HG03196 (cell line): ENCODE data around the gene HOMER1.
A peak's percentile ranks its signal among the peaks of the same experiment; 100 is the strongest.
"Not testable (repeated sequence)": the region's sequence is repeated elsewhere in the genome, so short reads cannot be mapped to it uniquely, and the experiment has no call there.

Source experiments
- ATAC-seq: cut with Tn5 transposase; IDR thresholded peaks from one replicate; pipeline ENCODE4 v1.9.1; 2021; ENCODE audit not compliant: unreplicated experiment

The HOMER1 gene

DNA sequence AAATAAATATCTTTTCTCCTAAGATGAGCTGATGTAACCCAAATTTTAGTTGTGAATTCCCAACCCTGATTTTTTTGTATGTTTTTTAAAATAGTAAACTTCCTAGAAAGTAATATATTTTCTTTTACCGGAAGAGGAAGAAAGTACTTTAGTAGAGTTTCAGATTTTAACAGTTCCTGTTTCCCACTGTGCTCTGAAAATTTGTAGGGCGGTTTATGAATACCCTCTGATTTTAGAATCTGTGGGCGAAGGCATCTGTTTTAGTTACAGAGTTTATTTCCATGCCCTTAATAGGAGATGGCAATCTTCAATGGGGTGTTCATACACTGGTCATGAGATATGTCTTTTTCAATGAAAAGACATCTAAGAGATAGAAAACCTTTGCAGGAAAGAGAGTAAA lies 3.7 kb upstream of the HOMER1 start:
- ATAC-seq, result no peak

DNA sequence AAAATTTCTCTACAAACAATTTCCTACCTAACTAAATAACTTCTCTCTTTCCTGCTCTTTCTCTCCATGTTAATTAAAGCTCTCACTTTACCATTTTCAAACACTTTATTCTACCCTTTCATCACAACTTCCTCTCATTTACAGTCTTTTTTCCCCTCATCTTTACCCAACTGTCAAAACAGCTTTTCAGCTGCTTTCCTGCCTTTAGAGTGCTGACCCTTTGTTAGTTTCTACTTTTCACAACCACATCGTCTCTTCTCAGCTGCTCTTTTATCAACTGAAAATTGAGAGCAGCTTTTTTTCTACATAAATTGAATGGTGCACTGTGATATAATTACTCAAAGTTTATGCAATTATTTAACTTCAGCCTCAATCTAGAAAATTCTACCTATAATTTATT lies 3.1 kb upstream of the HOMER1 start:
- ATAC-seq, result no peak

GRCh38 chr5:79516331-79516730 lies 2.4 kb upstream of the HOMER1 start:
- not testable (repeated sequence) for ATAC-seq

DNA sequence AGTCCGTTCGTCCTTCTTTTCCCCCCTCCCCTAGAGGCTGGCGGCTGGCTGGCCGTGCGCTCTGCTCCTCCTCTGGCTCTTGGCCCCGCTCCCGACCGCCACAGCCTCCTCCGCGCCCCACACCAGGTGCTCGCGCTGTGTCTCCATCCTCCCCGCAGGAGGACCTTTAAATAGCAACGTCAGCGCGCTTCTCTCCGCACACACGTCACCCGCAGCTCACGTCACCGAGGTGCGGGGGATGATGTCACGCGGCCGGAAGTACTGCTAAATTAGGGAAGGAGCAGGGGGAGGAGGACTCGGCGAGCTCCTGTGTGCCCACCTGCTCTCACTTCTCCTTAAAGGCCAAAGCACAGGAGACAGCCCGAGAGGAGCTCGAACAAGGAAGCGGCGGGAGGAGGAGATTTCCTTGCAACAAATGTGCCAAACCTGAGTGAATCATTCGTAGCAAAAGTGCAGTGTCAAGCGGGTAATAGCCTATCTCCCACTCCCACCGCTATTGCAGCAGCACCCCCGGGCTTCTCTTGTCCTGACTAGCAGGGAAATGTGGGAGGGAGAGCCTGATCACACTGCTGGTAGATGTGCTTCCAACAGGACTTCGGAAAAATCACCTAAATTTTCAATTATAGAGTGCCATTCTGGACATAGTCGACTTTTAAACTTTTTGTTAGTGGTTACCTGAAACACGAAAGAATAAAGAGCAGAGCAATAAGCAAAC lies 614 bp upstream of the HOMER1 start:
- peak; percentile 75 for ATAC-seq

- no peak for ATAC-seq
Observed at GRCh38 chr5:79513308-79513703, 628 bp downstream of the HOMER1 start.

- no peak for ATAC-seq
Observed at GRCh38 chr5:79512471-79513307, 1.2 kb downstream of the HOMER1 start.

- ATAC-seq, result no peak
Observed at GRCh38 chr5:79512049-79512448, 1.9 kb downstream of the HOMER1 start.

DNA sequence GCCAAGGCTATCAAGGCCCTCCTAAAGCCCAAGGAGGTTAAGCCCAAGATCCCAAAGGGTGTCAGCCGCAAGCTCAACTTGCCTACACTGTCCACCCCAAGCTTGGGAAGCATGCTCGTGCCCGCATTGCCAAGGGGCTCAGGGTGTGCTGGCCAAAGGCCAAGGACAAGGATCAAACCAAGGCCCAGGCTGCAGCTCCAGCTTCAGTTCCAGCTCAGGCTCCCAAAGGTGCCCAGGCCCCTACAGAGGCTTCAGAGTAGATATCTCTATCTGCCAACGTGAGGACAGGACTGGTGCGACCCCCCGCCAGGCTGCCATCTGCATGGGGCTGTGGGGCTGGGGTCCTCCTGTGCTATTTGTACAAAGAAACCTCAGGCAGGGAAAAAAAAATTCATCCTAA lies 3.3 kb downstream of the HOMER1 start:
- ATAC-seq, result no peak

GRCh38 chr5:79509244-79509885 lies 4.6 kb downstream of the HOMER1 start:
- ATAC-seq, result no peak

GRCh38 chr5:79508794-79509193 lies 5.1 kb downstream of the HOMER1 start:
- ATAC-seq, result no peak

DNA sequence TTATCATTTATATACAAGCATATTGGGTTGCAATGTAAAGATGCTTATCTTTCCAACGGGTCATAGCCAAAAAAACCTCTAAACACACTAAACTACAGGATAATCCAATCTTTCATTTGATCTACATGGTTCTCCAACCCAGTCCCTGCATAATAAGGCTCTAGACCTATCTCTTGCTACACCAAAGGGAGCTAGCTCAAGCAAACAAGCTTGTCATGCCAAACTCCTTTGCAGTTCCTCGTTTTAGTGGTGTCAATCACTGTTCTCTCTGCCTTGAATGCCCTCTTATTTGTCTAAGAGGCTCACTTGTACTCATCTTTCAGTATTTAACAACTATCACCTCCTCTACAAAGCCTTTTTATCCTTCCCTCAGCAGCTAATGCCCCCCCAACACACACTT lies 5.6 kb downstream of the HOMER1 start:
- no peak for ATAC-seq

DNA sequence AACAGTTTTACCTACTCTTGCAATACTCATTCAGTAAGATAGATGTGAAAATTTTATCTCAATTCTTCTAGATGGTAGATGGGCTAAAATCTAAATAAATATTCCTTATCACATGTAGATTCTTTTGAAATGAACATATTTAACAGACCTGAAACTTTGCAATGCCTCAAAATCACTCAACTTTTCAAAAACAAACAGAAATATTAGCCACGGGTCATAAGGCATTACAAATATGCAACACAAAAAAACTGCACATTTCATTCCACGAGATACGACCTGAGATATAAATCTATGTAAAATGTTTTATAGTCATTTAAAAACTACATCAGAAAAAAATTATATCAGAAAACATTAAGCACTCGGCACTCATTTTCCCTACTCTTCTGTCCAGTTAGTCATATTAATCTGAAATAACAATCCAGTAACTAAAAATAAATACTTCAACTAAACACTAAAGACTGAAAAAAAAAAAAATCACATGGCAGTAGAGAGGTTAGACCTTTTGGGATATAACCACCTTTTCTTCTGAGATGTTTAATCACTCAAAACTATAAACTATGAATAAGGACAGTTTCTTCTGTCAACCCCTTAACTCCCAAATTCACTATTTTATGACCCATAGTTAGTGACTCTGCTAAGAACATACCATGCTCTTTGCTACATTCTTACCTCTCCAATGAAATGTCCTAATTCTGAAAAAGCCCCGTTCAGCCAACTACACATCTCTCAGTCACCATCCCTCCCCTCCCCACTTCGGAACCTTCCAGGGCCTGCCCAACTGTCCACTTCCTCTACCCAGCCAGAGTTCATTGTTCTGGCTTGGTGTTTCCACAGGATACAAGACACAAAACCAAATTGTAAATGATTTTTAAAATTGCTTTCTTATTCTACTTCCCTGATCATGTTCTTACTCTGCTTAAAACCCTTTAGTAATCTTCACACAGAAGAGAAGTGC lies 6.4 kb downstream of the HOMER1 start:
- ATAC-seq, result no peak

DNA sequence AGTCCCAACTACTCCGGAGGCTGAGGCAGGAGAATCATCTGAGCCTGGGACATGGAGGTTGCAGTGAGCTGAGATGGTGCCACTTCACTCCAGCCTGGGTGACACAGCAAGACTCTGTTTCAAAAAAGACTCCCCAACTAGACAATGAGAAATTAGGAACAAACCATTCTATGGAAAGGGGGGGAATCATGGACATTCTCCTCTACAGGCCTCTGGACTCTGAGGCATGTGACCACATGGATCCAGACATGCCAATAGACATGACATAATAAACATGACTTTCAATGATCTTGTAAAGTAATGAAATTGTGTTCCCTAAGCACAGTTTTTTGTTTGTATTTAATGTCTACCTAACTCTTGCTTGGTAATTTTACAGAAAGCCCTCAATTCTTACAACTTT lies 8.8 kb downstream of the HOMER1 start:
- no peak for ATAC-seq

- no peak for ATAC-seq
Observed at GRCh38 chr5:79503794-79504495, 10.0 kb downstream of the HOMER1 start.

GRCh38 chr5:79499640-79500273 lies 14.2 kb downstream of the HOMER1 start:
- ATAC-seq, result no peak

DNA sequence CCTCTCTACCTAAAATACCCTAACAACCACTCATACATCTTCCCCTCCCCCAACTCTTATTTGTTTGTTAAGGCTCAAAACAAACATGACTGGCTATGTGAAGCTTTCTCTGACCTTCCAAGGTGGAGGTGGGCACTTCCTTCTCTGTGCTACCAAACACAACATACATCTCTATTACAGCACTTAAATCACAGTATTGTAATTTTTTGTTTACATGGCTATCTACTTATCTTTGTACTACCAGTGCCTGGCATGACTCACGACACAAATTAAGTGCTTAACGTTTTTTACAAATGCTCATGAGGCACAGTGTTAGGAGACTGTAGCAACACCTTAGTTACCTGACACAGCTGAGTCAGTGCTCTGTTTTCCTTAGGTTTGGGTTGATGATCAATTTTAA lies 18.6 kb downstream of the HOMER1 start:
- no peak for ATAC-seq

DNA sequence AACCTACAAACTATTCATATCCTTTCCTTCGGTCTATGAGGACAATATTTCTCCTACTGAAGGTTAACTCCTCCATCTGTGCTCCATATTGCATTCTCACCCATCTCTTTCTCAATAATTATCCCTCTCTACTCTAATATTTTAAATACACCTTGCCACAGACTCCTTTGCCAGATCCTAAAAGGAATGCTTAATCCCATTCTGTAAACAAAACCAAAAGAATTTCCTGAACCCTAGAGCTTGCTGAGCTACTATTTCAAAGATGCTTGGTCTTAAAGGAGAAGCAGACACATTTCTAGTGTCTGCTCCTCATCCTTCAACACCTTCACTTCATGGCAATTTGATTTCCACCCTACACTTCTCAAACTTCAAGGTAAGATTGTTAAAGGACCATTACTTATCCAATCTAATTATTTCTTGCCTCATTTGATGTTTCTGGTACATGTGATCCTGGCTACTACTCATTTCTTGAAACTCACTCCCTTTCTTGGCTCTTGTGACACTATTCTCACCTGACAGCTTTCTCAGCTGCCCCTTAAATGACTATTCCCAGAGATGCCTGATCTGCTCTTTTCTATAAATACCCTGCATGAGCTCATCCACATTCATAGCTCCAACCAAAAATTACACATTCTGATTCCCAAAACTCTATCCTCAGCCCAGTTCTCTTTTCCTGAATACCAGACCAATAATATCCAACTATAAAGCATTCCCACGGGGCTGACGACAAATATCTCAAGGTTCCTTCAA lies 20.2 kb downstream of the HOMER1 start:
- no peak for ATAC-seq

DNA sequence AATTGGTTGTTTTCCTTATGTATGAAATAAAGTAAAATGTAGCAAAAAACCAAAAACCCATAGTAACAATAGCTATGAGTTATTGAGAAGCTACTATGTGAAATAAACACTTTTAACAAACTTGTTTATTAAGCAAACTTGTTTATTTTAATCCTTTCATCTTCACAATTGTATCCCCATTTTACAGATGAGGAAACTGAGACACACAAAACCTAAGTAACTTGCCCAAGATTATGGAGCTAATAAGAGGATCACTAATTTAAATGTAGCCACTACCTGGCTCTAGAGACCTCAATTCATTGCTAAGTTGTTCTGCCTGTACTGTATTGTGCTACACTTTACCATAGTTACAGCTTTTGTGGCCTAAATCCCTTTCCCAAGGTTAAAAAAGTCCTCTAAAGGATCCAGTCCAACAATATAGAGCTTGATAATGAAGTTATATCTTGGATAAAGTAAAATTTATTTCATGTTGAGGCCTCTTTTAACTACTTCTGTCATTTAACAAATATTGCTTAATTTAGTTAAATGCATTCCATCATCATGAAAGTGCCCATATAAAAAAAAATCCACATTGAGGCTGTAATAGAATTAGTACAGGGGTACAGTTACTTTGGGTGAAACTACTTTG lies 22.1 kb downstream of the HOMER1 start:
- ATAC-seq, result no peak
